ENCODE data around the gene RPL7A. TPM values are rescaled to one million over a fixed set of nuclear protein-coding genes. Genes with fewer than 3 reads are reported as not detected.
A peak's percentile ranks its signal among the peaks of the same experiment; 100 is the strongest.

RPL7A gene
- total RNA-seq, 1 experiment from 2014 or later, result 2,895 TPM

DNA sequence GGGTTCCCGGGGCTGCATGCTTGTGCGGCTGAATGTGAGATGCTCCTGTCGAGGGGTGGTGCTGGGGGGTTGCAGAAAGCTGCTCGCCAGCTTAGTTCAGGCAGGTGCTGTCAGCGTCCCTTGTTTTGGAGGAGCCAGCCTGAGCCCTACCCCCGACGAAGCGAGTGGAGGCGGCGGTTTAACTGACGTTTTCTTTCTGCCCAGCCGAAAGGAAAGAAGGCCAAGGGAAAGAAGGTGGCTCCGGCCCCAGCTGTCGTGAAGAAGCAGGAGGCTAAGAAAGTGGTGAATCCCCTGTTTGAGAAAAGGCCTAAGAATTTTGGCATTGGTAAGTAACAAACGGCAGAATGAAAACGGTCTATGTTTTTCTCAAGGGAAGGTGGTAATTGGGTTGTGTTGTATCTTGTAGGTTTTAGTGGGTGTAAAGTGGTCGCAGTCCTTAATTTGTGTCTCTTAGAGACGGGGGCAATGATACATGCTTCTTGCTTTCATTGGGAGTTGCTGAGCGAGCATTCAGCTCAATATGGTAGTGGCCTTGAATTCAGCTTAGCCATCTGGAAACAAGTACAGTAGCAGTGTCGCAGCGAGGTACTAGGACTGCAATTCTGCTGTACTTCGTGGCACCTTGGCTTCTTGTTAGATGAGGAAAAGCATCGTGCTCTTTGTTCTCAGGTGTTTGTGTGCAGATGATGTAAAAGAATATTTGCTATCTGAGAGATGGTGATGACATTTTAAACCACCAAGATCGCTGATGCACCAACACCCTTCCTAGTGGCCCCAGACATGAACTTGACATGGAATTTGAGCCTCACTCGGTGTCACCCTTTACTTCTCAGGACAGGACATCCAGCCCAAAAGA is 928 bp downstream of the RPL7A start:
- H3T11ph ChIP-seq (ENCODE audit: low read length), result no peak overlapping the region
- DNase-seq, result no peak
- no CpG with 5 or more reads among the region's 25 CpGs for WGBS (ENCODE audit: extremely low coverage, insufficient read length, low lambda C conversion rate)
- H3K18ac ChIP-seq (ENCODE audit: insufficient read length, low read depth, low read length), result peak overlapping the region; percentile 94
- H3K79me2 ChIP-seq (ENCODE audit: insufficient read depth, low read length), result peaks cover 13% of the 10 kb centered on the region; the same call in 1 of the 2 replicates
- no peaks in the 10 kb centered on the region; the same call in 1 of the 2 replicates for H3K4me1 ChIP-seq (ENCODE audit: insufficient read depth, low read length)
- no peaks in the 10 kb centered on the region for H3K27me3 ChIP-seq (ENCODE audit: insufficient read depth, low read length)
- H3K23ac ChIP-seq (ENCODE audit: insufficient read length, low read depth, low read length), result peak overlapping the region; percentile 4
- peaks cover 22 to 34% of the 10 kb centered on the region in 2 experiments for H3K4me1 Mint-ChIP-seq
- H2BK120ac ChIP-seq (ENCODE audit: low read depth, low read length, poor library complexity, severe bottlenecking), result no peak overlapping the region
- H3K23me2 ChIP-seq (ENCODE audit: insufficient read length, low read depth, low read length, poor library complexity, severe bottlenecking), result peaks cover 5% of the 10 kb centered on the region
- peak overlapping the region; percentile 17 for H2BK5ac ChIP-seq (ENCODE audit: insufficient read length, low read length)
- H3K9ac ChIP-seq (ENCODE audit: extremely low read depth, insufficient read length, low read length), result peak overlapping the region; percentile 99
- peak overlapping the region; percentile 98 for H3K4me2 ChIP-seq (ENCODE audit: insufficient read depth, insufficient read length, low read length)
- peak overlapping the region; percentile 81 for H4K5ac ChIP-seq (ENCODE audit: insufficient read length, low read depth, low read length)
- no peak overlapping the region for H4K8ac ChIP-seq (replicated peaks; ENCODE audit: insufficient read length, low read depth, low read length)
- TF ChIP-seq, protein P1, sequence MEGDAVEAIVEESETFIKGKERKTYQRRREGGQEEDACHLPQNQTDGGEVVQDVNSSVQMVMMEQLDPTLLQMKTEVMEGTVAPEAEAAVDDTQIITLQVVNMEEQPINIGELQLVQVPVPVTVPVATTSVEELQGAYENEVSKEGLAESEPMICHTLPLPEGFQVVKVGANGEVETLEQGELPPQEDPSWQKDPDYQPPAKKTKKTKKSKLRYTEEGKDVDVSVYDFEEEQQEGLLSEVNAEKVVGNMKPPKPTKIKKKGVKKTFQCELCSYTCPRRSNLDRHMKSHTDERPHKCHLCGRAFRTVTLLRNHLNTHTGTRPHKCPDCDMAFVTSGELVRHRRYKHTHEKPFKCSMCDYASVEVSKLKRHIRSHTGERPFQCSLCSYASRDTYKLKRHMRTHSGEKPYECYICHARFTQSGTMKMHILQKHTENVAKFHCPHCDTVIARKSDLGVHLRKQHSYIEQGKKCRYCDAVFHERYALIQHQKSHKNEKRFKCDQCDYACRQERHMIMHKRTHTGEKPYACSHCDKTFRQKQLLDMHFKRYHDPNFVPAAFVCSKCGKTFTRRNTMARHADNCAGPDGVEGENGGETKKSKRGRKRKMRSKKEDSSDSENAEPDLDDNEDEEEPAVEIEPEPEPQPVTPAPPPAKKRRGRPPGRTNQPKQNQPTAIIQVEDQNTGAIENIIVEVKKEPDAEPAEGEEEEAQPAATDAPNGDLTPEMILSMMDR (conservative IDR thresholded peaks at IDR 0.05), result no peak
- H3K14ac ChIP-seq (ENCODE audit: insufficient read depth, low read length), result peak overlapping the region; percentile 97
- no peak overlapping the region for H3K56ac ChIP-seq (ENCODE audit: insufficient read length, low read depth, low read length)
- peaks cover 10% of the 10 kb centered on the region for H3K79me1 ChIP-seq (ENCODE audit: insufficient read depth, low read depth, low read length, poor library complexity, severe bottlenecking)
- peaks cover 60 to 83% (median 77%) of the 10 kb centered on the region in 3 experiments for H3K36me3 Mint-ChIP-seq (ENCODE audit: insufficient read depth in 1 of 3, low read depth in 3 of 3)
- H2BK20ac ChIP-seq (ENCODE audit: low read depth, low read length, poor library complexity, severe bottlenecking), result no peak overlapping the region
- no peak overlapping the region for H2AFZ ChIP-seq (ENCODE audit: low read length)
- H3K27ac Mint-ChIP-seq, result peak overlapping the region; percentile 97 to 100 (median 99)
- H2BK15ac ChIP-seq (ENCODE audit: low read depth, low read length), result no peak overlapping the region
- H4K91ac ChIP-seq (ENCODE audit: insufficient read length, low read depth, low read length), result peak overlapping the region; percentile 97
- peak overlapping the region; percentile 95 to 99 for H3K4me3 Mint-ChIP-seq
- H3K27me3 Mint-ChIP-seq (ENCODE audit: low read depth), result no peaks in the 10 kb centered on the region
- no peak overlapping the region for H3K27ac ChIP-seq (ENCODE audit: insufficient read length, low read depth, low read length)
- peak overlapping the region; percentile 77 for H3K4ac ChIP-seq (ENCODE audit: low read depth, low read length)
- H2AK5ac ChIP-seq (ENCODE audit: insufficient read length, low read length), result peak overlapping the region; percentile 55
- H3K9me3 ChIP-seq (ENCODE audit: control insufficient read depth, low read depth, low read length), result no peaks in the 10 kb centered on the region
- H3K9me3 Mint-ChIP-seq, result peaks cover 0 to 3% of the 10 kb centered on the region in 2 experiments; a peak in 1 of 5 replicates
- no peak overlapping the region for H2BK12ac ChIP-seq (ENCODE audit: insufficient read length, low read depth, low read length)
- no peaks in the 10 kb centered on the region for H4K20me1 ChIP-seq (ENCODE audit: control insufficient read depth, insufficient read depth, insufficient read length)
